ENCODE results near the gene R3HDM4. TPM values are rescaled to one million over a fixed set of nuclear protein-coding genes. Genes with fewer than 3 reads are reported as not detected.

Gene R3HDM4
- total RNA-seq, 1 donor from 2014 or later = 63.1 TPM

DNA sequence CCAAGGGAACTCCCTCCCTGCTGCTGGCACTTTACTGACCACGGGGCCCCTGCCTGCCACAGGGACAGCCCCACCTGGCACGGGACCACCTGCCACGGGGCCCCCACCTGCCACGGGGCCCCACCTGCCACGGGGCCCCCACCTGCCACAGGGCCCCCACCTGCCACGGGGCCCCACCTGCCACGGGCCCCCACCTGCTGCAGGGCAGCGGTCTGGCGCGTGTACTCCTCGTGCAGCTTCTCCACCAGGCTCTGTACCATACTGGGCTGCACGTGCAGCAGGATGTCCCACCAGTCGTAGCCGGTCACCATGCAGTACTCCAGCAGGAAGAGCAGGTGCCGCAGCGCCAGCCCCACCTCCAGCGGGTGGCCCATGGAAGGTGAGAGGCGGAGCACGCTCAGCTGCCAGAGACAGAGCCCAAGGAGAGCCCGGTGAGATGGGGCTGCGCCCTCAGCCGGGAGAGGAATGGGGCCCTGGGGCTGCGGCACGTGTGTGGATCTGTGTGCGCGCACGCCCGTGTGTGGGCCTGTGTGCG, 36.2 kb downstream of the R3HDM4 start:
- Mint-ChIP-seq H3K4me1 (ENCODE audit: low read depth) (no peaks in the 10 kb centered on the region), H3K4me3 (ENCODE audit: low read depth) (no peak overlapping the region), H3K36me3 (ENCODE audit: insufficient read depth) (peaks cover 9% of the 10 kb centered on the region), H3K9me3 (ENCODE audit: low read depth) (no peaks in the 10 kb centered on the region), H3K27me3 (no peaks in the 10 kb centered on the region), H3K27ac (no peak overlapping the region)
- TF ChIP-seq, protein P1, sequence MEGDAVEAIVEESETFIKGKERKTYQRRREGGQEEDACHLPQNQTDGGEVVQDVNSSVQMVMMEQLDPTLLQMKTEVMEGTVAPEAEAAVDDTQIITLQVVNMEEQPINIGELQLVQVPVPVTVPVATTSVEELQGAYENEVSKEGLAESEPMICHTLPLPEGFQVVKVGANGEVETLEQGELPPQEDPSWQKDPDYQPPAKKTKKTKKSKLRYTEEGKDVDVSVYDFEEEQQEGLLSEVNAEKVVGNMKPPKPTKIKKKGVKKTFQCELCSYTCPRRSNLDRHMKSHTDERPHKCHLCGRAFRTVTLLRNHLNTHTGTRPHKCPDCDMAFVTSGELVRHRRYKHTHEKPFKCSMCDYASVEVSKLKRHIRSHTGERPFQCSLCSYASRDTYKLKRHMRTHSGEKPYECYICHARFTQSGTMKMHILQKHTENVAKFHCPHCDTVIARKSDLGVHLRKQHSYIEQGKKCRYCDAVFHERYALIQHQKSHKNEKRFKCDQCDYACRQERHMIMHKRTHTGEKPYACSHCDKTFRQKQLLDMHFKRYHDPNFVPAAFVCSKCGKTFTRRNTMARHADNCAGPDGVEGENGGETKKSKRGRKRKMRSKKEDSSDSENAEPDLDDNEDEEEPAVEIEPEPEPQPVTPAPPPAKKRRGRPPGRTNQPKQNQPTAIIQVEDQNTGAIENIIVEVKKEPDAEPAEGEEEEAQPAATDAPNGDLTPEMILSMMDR (IDR thresholded peaks at IDR 0.05; ENCODE audit: unreplicated experiment) = no peak
- no peak for DNase-seq (ENCODE audit: low spot score, unreplicated experiment)

DNA sequence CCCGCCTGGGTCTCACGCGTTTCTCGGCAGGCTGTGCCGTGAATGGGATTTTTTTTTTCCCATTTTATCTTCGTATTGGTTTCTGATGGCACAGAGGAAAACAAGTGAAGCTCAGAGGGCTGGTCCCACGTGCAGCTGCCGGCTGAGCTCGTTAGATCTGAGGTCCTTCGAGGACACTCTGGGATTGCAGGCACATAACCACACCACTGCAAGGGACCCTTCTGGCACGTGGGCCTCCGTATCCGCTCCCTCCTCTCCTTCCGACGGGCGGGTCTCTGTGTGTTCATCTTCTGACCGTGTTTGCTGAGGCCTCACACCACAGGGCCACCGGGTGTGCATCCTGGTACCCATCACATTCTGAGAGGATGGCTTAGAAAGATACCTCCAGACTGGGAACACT, 36.9 kb downstream of the R3HDM4 start:
- Mint-ChIP-seq H3K4me3 (ENCODE audit: low read depth) (no peak overlapping the region), H3K4me1 (ENCODE audit: low read depth) (peaks cover 1% of the 10 kb centered on the region), H3K36me3 (ENCODE audit: insufficient read depth) (peaks cover 7% of the 10 kb centered on the region)

DNA sequence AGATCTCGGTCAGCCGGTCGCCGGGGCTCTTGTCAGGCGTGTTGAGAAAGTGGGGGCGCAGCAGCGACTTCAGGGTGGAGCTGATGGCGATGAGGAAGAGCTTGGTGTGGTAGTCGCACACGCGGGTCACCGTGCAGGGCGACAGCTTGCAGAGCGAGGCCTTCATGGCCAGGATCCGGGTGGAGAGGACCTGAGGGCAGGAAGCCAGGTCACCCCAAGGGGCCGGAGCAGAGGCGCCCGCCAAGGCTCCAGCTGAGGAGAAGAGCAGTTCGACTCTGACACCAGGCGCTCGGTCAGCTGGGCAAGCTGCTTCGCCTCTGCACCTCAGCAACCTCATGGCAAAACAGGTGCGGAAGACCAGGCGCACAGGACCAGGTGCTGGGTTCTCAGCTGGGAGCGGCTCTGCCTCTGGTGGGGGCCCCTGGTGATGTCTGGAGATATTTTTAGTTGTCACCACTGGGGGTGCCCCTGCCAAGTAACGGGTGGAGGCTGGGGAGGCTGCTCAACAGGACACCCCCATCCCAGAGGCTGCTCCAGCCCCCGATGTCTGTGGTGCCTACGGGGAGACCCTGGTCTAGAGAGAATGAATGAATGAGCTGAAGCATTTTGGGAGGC, 37.6 kb downstream of the R3HDM4 start:
- no peak overlapping the region for H3K4me3 Mint-ChIP-seq (ENCODE audit: low read depth)
- peaks cover 1% of the 10 kb centered on the region for H3K4me1 Mint-ChIP-seq (ENCODE audit: low read depth)
- H3K27ac Mint-ChIP-seq = no peak overlapping the region
- TF ChIP-seq, protein P1 (IDR thresholded peaks at IDR 0.05; ENCODE audit: unreplicated experiment) = no peak
- H3K36me3 Mint-ChIP-seq (ENCODE audit: insufficient read depth) = peaks cover 4% of the 10 kb centered on the region
- no peaks in the 10 kb centered on the region for H3K27me3 Mint-ChIP-seq
- no peak for DNase-seq (ENCODE audit: low spot score, unreplicated experiment)
- H3K9me3 Mint-ChIP-seq (ENCODE audit: low read depth) = no peaks in the 10 kb centered on the region

More for the DNA sequence above, 36.9 kb downstream of the R3HDM4 start:
- TF ChIP-seq, protein P1 (IDR thresholded peaks at IDR 0.05; ENCODE audit: unreplicated experiment) = no peak
- no peak overlapping the region for H3K27ac Mint-ChIP-seq
- no peaks in the 10 kb centered on the region for H3K9me3 Mint-ChIP-seq (ENCODE audit: low read depth)
- DNase-seq (ENCODE audit: low spot score, unreplicated experiment) = no peak
- H3K27me3 Mint-ChIP-seq = no peaks in the 10 kb centered on the region

DNA sequence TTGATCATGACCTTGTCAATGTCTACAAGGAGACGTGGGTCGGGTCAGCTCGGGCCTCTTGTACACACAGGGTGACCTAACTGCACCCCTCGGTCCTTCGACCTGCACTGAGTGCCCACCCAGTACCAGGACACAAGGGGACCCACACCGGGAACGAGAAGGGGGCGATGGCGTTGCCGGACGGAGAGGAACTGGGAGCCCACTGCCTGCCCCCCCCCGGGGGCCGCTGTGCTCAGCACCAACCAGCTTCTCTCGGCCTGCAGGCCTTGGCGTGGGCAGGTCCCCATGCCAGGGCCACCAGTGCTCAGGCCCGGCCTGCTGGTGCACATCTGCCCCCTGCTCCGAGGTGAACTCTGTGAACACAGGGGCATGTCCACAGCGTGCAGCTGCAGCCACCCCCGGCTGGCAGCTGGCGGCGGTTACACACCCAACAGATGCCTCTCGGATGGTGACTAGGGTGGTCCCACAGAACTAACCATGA, 39.4 kb downstream of the R3HDM4 start:
- Mint-ChIP-seq H3K36me3 (ENCODE audit: insufficient read depth) (peaks cover 10% of the 10 kb centered on the region), H3K9me3 (ENCODE audit: low read depth) (no peaks in the 10 kb centered on the region), H3K4me3 (ENCODE audit: low read depth) (no peak overlapping the region), H3K27me3 (no peaks in the 10 kb centered on the region), H3K4me1 (ENCODE audit: low read depth) (peaks cover 1% of the 10 kb centered on the region), H3K27ac (no peak overlapping the region)
- TF ChIP-seq, protein P1 (IDR thresholded peaks at IDR 0.05; ENCODE audit: unreplicated experiment) = no peak
- DNase-seq (ENCODE audit: low spot score, unreplicated experiment) = no peak

DNA sequence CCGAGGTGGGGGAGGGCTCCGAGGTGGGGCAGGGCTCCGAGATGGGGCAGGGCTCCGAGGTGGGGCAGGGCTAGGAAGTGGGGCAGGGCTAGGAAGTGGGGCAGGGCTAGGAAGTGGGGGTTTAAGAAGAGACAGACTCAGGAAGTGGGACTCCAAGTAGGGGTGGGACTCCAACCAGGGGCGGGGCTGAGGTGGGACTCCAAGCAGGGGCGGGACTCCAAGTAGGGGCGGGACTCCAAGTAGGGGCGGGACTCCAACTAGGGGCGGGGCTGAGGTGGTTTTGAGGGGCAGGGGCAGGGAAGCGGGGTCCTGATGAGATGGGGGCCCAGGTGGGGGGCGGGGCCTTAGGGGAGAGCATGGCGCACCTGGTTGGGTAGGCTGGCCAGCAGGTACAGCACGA, 39.9 kb downstream of the R3HDM4 start:
- Mint-ChIP-seq H3K36me3 (ENCODE audit: insufficient read depth) (peaks cover 12% of the 10 kb centered on the region), H3K9me3 (ENCODE audit: low read depth) (no peaks in the 10 kb centered on the region), H3K4me1 (ENCODE audit: low read depth) (peaks cover 1% of the 10 kb centered on the region), H3K27me3 (no peaks in the 10 kb centered on the region), H3K4me3 (ENCODE audit: low read depth) (no peak overlapping the region), H3K27ac (no peak overlapping the region)
- TF ChIP-seq, protein P1 (IDR thresholded peaks at IDR 0.05; ENCODE audit: unreplicated experiment) = no peak
- no peak for DNase-seq (ENCODE audit: low spot score, unreplicated experiment)
